HG03342 (cell line): Measurements from ENCODE around the gene HERC2.
"Not testable (repeated sequence)": the region's sequence is repeated elsewhere in the genome, so short reads cannot be mapped to it uniquely, and the experiment has no call there.

Experiments used
- ATAC-seq: cut with Tn5 transposase; IDR thresholded peaks from one replicate; pipeline ENCODE4 v1.9.1; 2021; ENCODE audit warnings: mild to moderate bottlenecking, moderate library complexity; ENCODE audit not compliant: unreplicated experiment

Gene HERC2

DNA sequence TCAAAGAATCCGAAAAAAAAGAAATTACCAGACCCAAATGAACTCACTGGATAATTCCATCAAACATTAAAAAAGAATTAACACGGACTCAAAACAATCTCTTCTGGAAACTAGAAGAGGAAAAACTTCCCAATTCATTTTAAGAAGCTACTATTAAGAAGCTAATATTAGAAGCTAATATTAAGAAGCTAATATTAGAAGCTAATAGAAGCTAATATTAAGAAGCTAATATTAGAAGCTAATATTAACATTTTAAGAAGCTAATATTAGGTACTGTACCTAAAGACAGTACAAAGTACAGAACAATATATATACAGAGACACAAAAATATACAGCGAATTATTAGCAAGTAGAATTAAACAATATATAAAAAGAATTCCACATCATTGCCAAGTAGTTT lies 35.9 kb downstream of the HERC2 start:
- ATAC-seq: no peak

GRCh38 chr15:28281876-28282275 lies 40.1 kb downstream of the HERC2 start:
- ATAC-seq: no peak

- ATAC-seq: no peak
Observed at GRCh38 chr15:28274635-28275034, 47.3 kb downstream of the HERC2 start.

DNA sequence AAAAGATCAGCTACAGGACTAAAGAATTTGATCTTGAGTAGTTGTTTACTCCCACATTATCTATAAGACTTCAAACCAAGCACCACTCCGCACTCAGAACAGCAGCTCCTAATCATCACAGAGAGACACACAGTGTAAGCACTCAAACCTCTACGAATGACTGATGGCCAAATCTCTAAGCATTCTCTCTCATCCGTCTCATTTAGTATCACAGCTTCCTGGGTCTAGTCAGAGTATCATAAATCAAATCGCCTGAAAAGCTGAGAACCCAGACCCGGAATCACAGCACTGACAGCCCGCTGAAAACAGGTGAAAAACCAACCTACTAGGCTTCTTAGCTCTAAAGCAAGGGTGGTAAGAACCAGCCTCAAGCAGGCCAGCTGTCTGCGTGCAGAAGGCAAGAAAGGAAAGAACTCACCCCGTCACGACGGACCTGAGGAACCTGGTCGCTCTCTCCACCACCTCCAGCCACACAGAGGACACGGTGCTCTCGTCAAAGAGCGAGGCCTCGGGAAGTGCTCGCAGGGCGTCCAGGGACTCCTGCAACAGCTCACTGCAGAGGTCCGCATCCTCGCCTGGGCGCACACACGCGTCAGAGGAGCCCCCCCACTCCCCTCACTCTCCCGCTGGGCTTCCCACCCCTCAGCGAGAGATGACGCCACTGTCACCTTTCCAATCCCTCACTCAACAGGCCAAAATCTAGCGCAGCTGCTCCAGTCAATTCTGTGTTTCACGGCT lies 47.9 kb downstream of the HERC2 start:
- no peak for ATAC-seq

DNA sequence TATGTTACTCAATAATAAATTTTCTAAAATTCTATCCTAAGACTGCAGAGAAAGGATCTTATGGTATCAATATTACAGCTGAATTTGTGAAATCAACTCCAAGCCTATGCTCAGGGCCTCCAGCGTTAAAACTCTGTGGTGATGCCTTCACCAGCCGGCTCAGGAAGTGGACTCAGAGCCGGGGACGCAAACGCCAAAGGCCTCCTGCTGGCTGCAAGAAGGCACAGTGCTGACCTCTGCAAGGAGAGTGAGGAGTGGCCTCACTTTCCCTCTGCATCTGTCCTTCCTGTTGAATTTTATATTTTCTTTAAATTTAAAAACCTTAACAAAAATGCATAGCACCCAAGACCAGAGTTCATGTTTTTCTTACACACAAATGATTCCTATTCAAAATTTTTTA lies 48.5 kb downstream of the HERC2 start:
- ATAC-seq: no peak

DNA sequence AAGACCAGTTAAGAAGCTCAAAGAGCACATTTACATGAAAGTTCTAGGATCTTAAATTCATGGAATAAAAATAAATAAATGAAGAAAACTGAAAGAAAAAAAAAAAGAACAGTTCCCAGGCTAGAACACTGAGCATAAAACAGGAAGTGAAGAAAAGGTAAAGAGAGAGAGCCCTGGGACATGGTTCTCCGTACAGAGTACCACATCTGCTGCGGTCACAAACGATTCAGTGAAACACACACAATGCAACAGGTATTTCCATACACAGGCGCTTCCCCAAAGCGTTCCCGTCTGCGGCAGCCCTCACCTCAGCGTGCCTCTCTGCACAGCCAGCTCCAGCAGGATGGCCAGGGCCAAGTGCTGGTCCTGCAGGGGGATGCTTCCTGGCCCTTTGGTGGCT lies 49.4 kb downstream of the HERC2 start:
- ATAC-seq: no peak

GRCh38 chr15:28271697-28272260 lies 50.2 kb downstream of the HERC2 start:
- ATAC-seq: no peak

GRCh38 chr15:28269097-28269496 lies 52.9 kb downstream of the HERC2 start:
- ATAC-seq: no peak

DNA sequence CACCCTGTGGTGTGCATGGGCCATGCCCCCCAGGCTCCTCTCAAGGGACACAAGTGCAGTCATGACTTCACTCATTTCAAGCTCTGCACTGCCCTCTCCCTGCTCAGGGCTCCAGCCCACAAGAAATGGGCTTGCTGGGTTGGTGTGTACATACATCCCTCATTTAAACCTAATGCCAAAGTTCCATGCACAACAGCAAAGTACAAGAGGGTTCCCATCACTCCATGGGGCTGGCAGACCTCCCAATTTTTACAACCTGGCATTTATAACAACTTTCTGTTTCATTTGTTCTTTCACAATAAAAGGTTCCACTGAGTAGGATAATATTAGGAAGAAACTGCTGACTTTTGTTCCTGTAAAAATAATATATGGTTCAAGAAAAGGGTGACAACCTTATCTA lies 54.3 kb downstream of the HERC2 start:
- no peak for ATAC-seq

DNA sequence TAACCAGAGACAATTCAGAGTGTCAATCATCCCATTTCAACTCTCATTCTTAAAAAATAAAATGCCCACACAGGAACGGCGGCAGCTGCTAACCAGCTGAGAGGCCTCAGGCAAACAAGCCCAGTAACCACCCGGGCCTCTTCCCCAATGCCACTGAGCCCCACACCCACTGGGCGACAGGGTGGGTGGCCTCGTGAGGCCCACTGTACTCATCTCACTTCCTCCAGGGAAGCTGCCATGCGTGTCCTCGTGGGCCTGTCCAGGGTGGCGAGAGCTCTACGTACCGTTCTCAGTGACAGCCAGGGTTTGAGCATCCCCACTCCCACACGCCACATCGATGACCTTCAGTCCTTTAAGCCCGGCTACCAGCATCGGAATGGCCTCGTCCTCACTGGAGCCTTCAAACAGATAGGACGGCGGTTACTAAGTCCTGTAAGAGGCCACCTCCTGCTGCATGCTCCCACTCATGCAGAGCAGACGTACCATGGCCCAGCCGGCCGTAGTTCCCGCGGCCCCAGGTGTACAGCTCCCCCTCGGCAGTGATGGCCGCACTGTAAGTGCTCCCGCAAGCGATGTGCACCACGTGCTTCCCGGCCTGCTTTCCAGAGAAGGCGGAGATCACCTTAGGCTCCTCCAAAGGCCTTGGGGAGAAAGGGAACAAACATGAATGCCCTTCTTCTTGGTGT lies 56.5 kb downstream of the HERC2 start:
- no peak for ATAC-seq

GRCh38 chr15:28264166-28264565 lies 57.8 kb downstream of the HERC2 start:
- no peak for ATAC-seq

- no peak for ATAC-seq
Observed at GRCh38 chr15:28262438-28262837, 59.5 kb downstream of the HERC2 start.

DNA sequence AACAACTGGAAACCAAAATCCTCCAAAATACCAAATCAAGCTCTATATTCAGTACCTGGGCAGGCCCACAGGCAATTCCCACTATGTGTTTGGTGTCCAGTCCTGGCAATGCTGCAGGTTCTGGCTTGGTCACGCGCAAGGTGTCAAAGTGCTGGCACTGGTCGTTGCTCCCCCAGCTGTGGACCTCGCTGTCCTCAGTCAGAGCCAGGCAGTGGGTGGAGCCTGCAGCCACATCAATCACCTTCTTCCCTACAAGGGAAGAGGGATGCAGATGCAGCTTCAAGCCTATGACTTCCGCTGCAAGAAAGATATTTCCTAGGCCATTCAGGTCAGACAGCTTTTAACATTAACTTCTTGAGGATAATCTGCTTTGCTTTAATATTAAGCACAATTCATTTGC lies 61.3 kb downstream of the HERC2 start:
- ATAC-seq: no peak

DNA sequence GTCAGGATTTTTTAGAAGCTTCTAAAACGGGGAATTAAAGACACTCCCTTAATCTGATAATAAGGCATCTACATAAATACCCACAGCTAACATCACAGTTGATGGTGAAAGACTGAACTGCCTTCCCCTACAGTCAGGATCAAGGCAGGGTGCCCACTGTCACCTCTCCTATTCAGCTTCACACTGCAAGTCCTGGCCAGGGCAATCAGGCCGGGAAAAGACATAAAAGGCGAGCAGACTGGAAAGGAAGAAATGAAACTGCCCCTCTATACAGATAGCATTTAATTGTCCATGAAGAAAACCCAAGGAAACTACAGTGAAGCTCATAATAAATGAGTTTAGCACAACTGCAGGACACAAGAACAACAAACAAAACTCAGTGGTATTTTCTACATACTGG lies 61.7 kb downstream of the HERC2 start:
- ATAC-seq: no peak

- ATAC-seq: no peak
Observed at GRCh38 chr15:28255965-28256364, 66.0 kb downstream of the HERC2 start.

- no peak for ATAC-seq
Observed at GRCh38 chr15:28252831-28253230, 69.1 kb downstream of the HERC2 start.

DNA sequence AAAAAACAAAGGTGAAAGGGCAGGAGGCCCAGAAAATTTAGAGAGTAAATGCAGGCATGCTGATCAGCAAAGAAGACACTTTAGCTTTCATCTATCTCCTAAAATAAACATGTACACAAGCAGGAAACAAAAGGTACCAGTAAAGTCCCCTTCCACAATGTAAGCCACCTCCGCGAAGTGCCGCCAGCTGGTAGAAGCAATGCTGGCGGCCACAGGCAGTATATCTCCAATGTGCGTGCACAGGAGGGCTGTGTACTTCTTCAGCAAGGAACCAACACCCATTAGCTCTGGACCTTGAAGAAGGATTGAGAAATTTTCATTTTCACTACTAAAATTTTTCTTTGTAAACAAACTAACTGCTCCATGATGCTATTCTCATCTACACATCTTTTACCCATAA lies 75.4 kb downstream of the HERC2 start:
- ATAC-seq: no peak

DNA sequence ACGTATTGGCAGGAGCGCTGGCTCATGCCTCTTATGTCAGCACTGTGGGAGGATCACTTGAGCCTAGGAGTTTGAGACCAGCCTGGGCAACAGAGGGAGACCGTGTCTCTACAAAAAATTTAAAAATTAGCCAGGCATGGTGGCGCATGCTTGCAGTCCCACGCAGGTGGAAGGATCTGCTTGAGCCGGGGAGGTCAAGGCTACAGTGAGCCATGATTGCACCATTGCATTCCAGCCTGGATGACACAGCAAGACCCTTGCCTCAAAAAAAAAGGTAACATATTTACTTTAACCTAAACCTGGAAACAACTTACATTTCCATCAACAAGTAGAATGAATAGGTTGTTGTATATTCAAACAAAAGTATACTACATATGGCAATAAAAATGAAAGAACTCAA lies 78.1 kb downstream of the HERC2 start:
- ATAC-seq: no peak

GRCh38 chr15:28243399-28243798 lies 78.6 kb downstream of the HERC2 start:
- ATAC-seq: no peak

DNA sequence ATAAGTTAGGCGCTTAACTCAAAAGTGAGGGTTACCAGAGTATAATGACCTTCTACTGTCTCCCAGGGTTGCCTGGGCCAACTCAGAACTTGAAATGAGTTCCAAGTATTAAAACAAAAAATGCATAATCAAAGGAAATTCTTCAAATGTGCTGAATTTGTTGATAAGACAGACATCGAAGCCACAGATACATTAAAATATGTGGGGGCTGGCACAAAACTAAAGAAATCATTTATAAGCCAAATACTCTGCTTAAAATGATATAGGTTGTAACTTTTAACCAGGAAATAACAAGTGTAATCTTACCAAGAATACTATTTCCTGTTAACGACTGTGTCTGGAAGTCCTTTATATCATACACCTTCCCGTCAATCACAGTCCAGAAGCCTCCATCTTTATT lies 83.7 kb downstream of the HERC2 start:
- not testable (repeated sequence) for ATAC-seq

DNA sequence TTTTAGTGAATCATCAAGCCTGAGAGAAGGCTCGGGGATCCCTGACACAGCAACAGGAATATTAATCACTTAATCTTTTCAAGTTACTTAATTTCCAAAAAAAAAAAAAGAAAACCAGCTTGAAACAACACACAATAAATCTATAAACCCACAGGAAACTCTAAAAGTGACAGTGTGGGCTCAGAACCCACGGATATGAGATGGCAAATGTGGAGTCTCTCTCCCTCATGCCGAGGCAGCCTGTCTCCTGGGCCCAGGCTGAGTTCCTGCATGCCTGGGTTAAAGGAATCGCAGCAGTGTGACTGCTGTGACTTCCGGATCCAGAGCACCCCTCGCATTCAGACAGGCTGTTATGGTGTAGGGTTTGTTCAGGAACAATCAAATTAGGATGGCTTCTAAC lies 90.2 kb downstream of the HERC2 start:
- not testable (repeated sequence) for ATAC-seq

DNA sequence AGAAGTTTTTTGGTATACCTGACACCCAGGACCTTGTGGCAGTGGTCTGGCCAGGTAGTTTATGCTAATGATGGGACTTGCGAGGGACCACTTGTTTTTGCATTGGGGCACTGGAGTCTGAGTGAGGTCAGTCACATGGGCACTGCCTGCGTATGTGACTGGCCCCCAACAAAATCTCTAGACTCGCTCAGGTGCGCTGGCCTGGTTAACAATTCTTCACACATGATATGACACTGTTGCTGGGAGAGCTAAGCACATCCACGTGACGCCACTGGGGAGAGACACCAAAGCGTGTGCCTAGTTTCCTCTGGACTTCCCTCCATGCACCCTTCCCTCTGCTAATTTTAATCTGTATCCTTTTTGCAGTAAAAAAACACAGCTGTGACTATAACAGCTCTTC lies 90.6 kb downstream of the HERC2 start:
- ATAC-seq: not testable (repeated sequence)
